Natural killer cell treated with Interleukin-12 subunit alpha and Interleukin-12 subunit beta and Interleukin-15 and Interleukin-18, amount 100 ng/mL, for 72 hours (primary cell): ENCODE measurements around the gene PAK5. TPM values are rescaled to one million over a fixed set of nuclear protein-coding genes. Genes with fewer than 3 reads are reported as not detected.

ENCODE experiments used
- ATAC-seq, 2 donors: fragments of 150-1000 bp; cut with Tn5 transposase in 1 of 2; sonication (Bioruptor Pico), chemical (Tn5 transposase) in 1 of 2; 2 replicates each; pipeline ENCODE4 v1.10.0; 2021
- DNase-seq: peaks from one replicate; pipeline ENCODE4 v3.0.0; 2022; ENCODE audit warnings: low spot score
- H3K27ac Mint-ChIP-seq, 2 donors: 1 replicate in 1 of 2; 2 replicates in 1 of 2; pipeline ENCODE4 v1.8.0; 2022; ENCODE audit warnings: mixed read lengths in 2 of 2, mild to moderate bottlenecking in 1 of 2, moderate library complexity in 1 of 2
- H3K27me3 Mint-ChIP-seq, 2 donors: 1 replicate in 1 of 2; 2 replicates in 1 of 2; pipeline ENCODE4 v1.8.0; 2022; ENCODE audit warnings: mixed read lengths in 2 of 2
- H3K36me3 Mint-ChIP-seq: one replicate; pipeline ENCODE4 v1.8.0; 2022; ENCODE audit warnings: mixed read lengths
- H3K4me1 Mint-ChIP-seq, 2 donors: 1 replicate in 1 of 2; 2 replicates in 1 of 2; pipeline ENCODE4 v1.8.0; 2022; ENCODE audit warnings: low read depth in 2 of 2, mixed read lengths in 2 of 2, mild to moderate bottlenecking in 1 of 2
- H3K4me3 Mint-ChIP-seq: one replicate; pipeline ENCODE4 v1.8.0; 2022; ENCODE audit warnings: mixed read lengths
- H3K9me3 Mint-ChIP-seq: 2 replicates; pipeline ENCODE4 v1.8.0; 2022; ENCODE audit warnings: mixed read lengths
- total RNA-seq, 2 donors: library from RNA; stranded (reverse); gene quantifications; one replicate each; pipeline ENCODE4 v1.2.3, GENCODE V29; 2022

The PAK5 gene
- total RNA-seq, 2 donors from 2014 or later, result not detected

DNA sequence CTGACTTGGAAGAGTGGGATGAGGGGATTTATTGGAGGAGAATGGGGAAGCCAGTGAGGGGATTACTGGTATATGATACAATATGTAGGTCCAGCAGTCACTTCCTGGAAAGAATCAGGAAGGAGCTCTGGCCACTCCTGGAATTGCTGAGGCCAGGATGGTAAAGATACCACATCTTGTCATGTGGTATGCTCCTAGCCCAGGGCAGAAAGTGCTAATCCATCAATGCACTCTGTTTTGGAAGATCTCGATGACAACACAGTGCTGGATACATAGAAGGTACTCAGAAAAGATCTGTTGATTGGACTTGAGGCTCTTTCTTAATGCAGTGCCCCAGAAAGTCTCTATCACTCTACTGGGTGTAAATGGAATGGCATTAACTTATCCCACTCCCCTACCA, 271.9 kb downstream of the PAK5 start:
- DNase-seq (no peak), ATAC-seq (no peak)
- no peak overlapping the region for H3K4me3 Mint-ChIP-seq
- no peak overlapping the region for H3K27ac Mint-ChIP-seq
- H3K9me3 Mint-ChIP-seq, result peaks cover 3% of the 10 kb centered on the region
- H3K27me3 Mint-ChIP-seq, result peaks cover 0 to 15% of the 10 kb centered on the region in 2 donors
- H3K36me3 Mint-ChIP-seq, result no peaks in the 10 kb centered on the region
- no peaks in the 10 kb centered on the region for H3K4me1 Mint-ChIP-seq

DNA sequence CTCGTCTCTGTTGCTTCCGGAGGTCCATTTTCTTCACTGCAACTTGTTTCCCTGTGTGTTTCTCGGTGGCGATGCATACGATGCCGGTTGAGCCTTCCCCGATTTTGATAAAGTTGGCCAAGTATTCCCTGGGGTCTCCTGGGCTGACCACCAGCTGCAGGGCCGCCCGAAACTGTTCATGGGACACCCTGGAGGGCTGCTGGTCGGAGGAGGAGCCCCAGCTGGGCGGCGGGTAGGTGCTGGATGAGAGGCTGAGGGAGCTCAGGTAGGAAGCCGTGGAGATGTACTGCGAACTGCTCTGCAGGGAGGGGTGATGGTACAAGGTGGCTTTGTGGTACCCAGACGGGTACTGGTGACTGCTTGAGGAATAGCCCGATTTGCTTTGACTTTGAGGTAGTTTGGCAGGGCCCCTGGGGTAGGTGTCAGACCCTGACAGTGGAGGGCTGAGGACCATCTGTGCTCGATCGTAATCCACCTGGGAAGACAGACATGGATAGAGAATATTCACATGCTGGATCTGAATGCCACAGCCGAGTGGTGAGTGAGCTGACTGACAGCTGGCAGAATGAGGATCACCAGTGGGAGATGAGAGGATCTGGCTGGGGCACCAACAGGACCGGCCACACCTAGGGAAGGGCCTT, 272.8 kb downstream of the PAK5 start:
- H3K27me3 Mint-ChIP-seq, result peaks cover 0 to 13% of the 10 kb centered on the region in 2 donors
- ATAC-seq (no peak), DNase-seq (no peak)
- H3K4me1 Mint-ChIP-seq, result no peaks in the 10 kb centered on the region
- H3K9me3 Mint-ChIP-seq, result peaks cover 3% of the 10 kb centered on the region
- no peak overlapping the region for H3K4me3 Mint-ChIP-seq
- no peaks in the 10 kb centered on the region for H3K36me3 Mint-ChIP-seq
- H3K27ac Mint-ChIP-seq, result no peak overlapping the region

DNA sequence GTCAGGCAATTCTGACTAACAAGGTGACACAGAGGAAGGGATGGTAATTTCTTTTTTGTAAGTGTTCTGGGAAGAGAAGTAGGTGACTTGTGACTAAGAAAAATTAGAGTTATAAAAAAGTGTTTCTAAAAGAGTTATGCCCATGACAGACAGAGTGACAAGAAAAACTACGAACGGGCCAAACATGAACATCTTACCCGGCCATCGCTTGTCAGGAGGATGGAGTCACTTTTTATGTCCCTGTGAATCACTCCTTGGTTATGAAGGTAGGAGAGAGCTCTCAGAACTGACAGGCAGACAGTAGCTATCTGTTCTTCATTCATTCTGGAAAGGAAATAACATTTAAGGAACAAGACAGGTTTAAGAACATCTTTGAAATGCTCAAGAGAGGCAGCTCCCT, 281.5 kb downstream of the PAK5 start:
- no peak for ATAC-seq
- DNase-seq, result no peak
- Mint-ChIP-seq H3K27me3 (peaks cover 0 to 7% of the 10 kb centered on the region in 2 donors), H3K9me3 (peaks cover 3% of the 10 kb centered on the region), H3K27ac (no peak overlapping the region), H3K4me1 (no peaks in the 10 kb centered on the region), H3K4me3 (no peak overlapping the region), H3K36me3 (no peaks in the 10 kb centered on the region)

GRCh38 chr20:9555781-9556180, 283.1 kb downstream of the PAK5 start:
- no peaks in the 10 kb centered on the region for H3K36me3 Mint-ChIP-seq
- ATAC-seq, result no peak
- DNase-seq, result no peak
- H3K27me3 Mint-ChIP-seq, result peaks cover 0 to 7% of the 10 kb centered on the region in 2 donors
- H3K4me3 Mint-ChIP-seq, result no peak overlapping the region
- no peaks in the 10 kb centered on the region for H3K4me1 Mint-ChIP-seq
- H3K9me3 Mint-ChIP-seq, result peaks cover 3% of the 10 kb centered on the region
- H3K27ac Mint-ChIP-seq, result no peak overlapping the region

DNA sequence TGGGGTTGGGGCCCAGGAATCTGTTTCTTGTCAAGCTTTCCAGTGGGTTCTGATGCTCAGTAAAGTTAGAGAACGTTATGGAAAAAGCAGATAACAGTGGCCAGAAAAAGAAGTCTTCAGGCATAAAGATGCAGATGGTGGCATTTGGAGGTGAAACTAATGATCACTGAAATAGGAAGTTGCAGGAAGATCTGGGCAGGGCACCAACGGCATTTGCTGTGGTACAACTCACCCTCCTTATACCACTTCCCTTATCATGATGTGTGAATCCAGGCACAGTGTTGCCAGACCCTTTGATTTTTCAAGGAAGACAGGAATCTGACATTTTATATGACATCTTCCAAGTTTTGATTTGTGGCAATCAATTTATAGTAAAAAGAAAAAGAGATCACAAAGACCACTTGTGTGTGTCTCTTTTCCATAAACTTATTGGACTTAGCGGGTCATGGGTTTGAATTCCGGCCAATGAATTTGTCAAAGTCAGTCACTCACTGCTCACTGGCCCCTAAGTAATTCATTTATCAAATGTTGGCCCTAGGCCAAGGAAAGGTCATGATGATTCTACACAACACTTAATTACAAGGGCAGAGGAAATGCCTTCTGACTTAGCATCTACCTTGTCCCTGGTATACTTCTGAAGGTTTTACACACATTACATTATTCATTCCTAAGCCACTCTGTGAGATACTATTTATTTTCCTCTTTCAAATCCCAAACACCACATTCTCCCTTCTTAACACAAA, 286.9 kb downstream of the PAK5 start:
- Mint-ChIP-seq H3K9me3 (no peaks in the 10 kb centered on the region), H3K4me3 (no peak overlapping the region), H3K27ac (no peak overlapping the region), H3K27me3 (peaks cover 0 to 3% of the 10 kb centered on the region in 2 donors), H3K4me1 (no peaks in the 10 kb centered on the region), H3K36me3 (no peaks in the 10 kb centered on the region)
- ATAC-seq (no peak), DNase-seq (no peak)

DNA sequence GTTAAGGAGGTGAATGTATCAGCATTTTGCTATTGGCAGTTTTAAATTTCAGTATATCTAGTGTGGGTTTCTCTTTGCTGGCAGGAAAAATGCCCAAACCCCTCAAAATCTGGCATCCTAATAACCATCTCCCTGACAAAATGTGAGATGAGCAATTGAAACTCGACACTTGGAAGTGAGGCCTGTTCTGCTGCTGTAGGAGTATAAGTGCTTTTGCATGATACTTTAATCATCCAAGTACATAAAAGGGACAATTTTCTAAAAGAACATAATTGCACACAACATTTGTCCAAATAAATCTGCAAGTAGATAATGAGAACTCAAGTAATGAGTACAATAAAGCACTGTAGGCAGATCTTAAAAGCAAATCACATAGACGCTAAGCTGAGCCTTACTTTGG, 288.0 kb downstream of the PAK5 start:
- no peak overlapping the region for H3K27ac Mint-ChIP-seq
- H3K9me3 Mint-ChIP-seq, result peaks cover 3% of the 10 kb centered on the region
- H3K4me3 Mint-ChIP-seq, result no peak overlapping the region
- no peaks in the 10 kb centered on the region for H3K4me1 Mint-ChIP-seq
- no peaks in the 10 kb centered on the region for H3K36me3 Mint-ChIP-seq
- H3K27me3 Mint-ChIP-seq, result peaks cover 0 to 3% of the 10 kb centered on the region in 2 donors
- ATAC-seq, result no peak
- DNase-seq, result no peak

DNA sequence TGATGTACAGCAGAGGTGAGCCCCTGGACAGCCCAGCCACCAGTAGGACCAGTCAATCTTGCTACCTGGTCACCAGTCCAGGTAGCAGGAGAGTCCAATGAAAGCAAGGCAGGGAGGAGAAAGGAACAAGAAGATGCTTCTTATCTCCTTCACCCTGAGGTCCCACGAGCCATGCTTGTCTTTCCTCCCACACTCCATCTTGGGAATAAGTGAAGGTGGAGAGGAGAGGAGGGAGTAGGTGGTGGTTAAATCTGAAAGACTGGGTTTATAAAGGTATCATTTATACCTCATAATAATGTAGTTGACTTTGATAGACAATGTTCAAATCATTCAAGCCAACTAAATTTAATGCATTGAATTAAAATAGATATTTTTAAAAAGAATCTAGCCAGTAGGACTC, 288.6 kb downstream of the PAK5 start:
- Mint-ChIP-seq H3K27ac (no peak overlapping the region), H3K27me3 (peaks cover 0 to 3% of the 10 kb centered on the region in 2 donors), H3K9me3 (peaks cover 3% of the 10 kb centered on the region), H3K36me3 (no peaks in the 10 kb centered on the region), H3K4me1 (no peaks in the 10 kb centered on the region), H3K4me3 (no peak overlapping the region)
- DNase-seq (no peak), ATAC-seq (no peak)

DNA sequence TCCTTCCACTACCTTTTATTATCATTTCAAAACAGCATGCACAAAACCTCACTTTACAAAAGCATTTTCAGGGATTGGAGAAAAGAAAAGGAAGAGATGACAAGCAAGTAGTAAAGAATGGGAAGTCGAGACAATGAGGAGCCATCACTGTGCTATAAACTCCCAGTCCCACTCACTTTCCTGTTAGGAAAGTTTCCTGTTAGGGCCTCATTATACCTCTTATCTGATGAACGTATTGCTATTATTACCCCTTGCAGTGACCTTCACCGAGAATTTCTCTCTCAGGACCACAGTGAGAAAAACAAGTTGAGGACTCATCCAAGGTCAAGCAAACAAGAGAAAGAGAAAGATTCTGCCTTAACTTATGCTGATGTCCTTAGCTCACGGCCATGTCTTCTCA, 295.7 kb downstream of the PAK5 start:
- Mint-ChIP-seq H3K4me3 (no peak overlapping the region), H3K27me3 (peaks cover 2 to 5% of the 10 kb centered on the region in 2 donors), H3K4me1 (no peaks in the 10 kb centered on the region), H3K36me3 (no peaks in the 10 kb centered on the region), H3K9me3 (peaks cover 3% of the 10 kb centered on the region), H3K27ac (no peak overlapping the region)
- ATAC-seq, result no peak
- DNase-seq, result no peak

DNA sequence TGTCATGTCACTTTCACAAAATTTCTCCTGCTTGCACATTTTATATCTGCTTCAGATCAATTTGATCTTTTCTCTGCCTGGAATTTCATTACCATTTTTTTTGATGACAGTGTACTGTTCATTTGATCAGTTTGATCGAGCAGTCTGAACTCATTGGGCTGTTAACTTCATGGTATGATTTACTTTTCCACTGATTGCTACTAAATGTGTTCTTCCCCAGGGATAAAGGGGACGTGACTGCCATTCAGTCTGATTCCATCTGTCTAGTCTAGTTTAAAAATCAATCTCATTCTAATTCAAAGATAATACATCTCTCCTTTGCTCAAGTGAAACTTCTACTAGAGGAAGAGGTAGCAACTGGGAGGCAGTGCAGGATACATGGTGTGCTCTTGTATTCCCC, 303.4 kb downstream of the PAK5 start:
- no peak for ATAC-seq
- DNase-seq, result no peak
- Mint-ChIP-seq H3K27ac (no peak overlapping the region), H3K4me1 (no peaks in the 10 kb centered on the region), H3K36me3 (no peaks in the 10 kb centered on the region), H3K27me3 (no peaks in the 10 kb centered on the region), H3K9me3 (peaks cover 6% of the 10 kb centered on the region), H3K4me3 (no peak overlapping the region)

DNA sequence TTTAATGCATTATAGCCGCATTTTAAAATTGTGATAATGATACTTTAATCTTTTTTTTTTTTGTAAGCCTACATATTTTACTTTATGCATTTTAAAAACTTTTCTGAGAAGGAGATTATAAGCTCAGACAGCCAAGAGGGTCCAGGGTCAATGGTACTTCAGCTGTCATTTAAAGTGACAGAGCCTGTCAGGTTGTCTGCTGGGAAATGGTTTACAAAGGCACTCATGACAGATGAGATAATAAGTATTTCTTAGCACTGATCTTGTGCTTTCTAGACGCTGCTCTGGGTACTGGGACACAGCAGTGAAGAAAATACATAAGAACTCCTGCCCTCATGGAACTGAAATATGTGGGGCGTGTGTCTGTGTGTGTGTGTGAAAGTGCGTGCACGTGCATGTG, 304.9 kb downstream of the PAK5 start:
- H3K27me3 Mint-ChIP-seq, result no peaks in the 10 kb centered on the region

DNA sequence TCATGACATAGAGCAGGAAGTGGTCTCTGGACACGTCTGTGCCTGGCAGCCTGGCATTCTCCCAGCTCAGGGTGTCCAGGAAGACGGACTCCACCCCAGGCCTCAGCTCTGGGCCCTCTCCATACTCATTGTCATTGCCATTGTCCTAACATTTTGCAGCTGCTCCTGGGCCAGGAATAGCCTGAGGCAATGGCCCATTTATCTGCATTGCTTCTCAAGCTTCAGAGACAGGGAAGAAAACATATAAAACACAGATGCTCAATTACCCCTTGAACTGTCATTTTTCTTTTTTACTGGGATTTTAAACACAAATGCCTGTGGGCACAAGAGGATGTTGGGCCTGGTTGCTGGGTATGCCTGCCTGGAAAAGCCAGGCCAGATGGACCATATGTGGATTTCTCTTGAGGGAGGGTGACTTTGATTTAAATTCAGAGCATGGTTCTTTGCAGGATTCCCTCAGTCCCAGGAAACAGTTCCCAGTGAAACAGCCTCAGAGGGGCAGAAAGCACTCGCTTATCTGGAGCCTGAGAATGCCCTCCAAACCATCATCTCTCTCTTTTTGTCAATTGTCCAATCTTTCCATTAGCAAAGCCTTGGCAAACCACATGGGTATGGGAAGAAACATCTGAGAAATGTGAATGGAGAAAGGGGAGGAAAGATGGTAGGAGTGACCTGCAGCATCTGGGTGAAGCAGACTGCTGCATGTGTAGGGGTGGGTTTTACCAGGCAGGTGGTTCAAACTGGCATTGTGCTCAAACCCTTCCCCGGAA, 306.6 kb downstream of the PAK5 start:
- no peak overlapping the region for H3K4me3 Mint-ChIP-seq
- H3K36me3 Mint-ChIP-seq, result no peaks in the 10 kb centered on the region
- H3K27ac Mint-ChIP-seq, result no peak overlapping the region
- H3K9me3 Mint-ChIP-seq, result peaks cover 6% of the 10 kb centered on the region
- ATAC-seq (no peak), DNase-seq (no peak)
- no peaks in the 10 kb centered on the region for H3K4me1 Mint-ChIP-seq
- H3K27me3 Mint-ChIP-seq, result no peaks in the 10 kb centered on the region

More for the DNA sequence above, 304.9 kb downstream of the PAK5 start:
- DNase-seq (no peak), ATAC-seq (no peak)
- Mint-ChIP-seq H3K36me3 (no peaks in the 10 kb centered on the region), H3K27ac (no peak overlapping the region), H3K4me1 (no peaks in the 10 kb centered on the region), H3K4me3 (no peak overlapping the region), H3K9me3 (peaks cover 6% of the 10 kb centered on the region)

- no peak overlapping the region for H3K27ac Mint-ChIP-seq
- H3K4me3 Mint-ChIP-seq, result no peak overlapping the region
- DNase-seq (no peak), ATAC-seq (no peak)
- peaks cover 6% of the 10 kb centered on the region for H3K9me3 Mint-ChIP-seq
- no peaks in the 10 kb centered on the region for H3K36me3 Mint-ChIP-seq
- H3K4me1 Mint-ChIP-seq, result no peaks in the 10 kb centered on the region
- no peaks in the 10 kb centered on the region for H3K27me3 Mint-ChIP-seq
These were observed 307.3 kb downstream of the PAK5 start for GRCh38 chr20:9531581-9531980.

GRCh38 chr20:9523636-9524035, 315.2 kb downstream of the PAK5 start:
- Mint-ChIP-seq H3K9me3 (no peaks in the 10 kb centered on the region), H3K4me3 (no peak overlapping the region), H3K4me1 (no peaks in the 10 kb centered on the region), H3K36me3 (no peaks in the 10 kb centered on the region), H3K27me3 (peaks cover 3 to 6% of the 10 kb centered on the region in 2 donors), H3K27ac (no peak overlapping the region)
- no peak for ATAC-seq
- no peak for DNase-seq

- Mint-ChIP-seq H3K9me3 (no peaks in the 10 kb centered on the region), H3K4me1 (no peaks in the 10 kb centered on the region), H3K27ac (no peak overlapping the region), H3K27me3 (peaks cover 14 to 23% of the 10 kb centered on the region in 2 donors), H3K36me3 (no peaks in the 10 kb centered on the region), H3K4me3 (no peak overlapping the region)
- DNase-seq (no peak), ATAC-seq (no peak)
These were observed 318.8 kb downstream of the PAK5 start for GRCh38 chr20:9520086-9520485.
